Peyer's patch (tissue), 4 donors: ENCODE measurements around the gene PARP6.

Source experiments
- POLR2A ChIP-seq, 2 donors: fragments of 450-650 bp; IDR thresholded peaks; one replicate each; pipeline ENCODE4 v1.5.1; 2017; ENCODE audit warnings: antibody characterized with exemption in 2 of 2, mild to moderate bottlenecking in 2 of 2, moderate library complexity in 2 of 2
- TF ChIP-seq, protein P1 (sequence below), 6 experiments: fragments of 450-650 bp in 4 of 6; fragments of 200-600 bp in 2 of 6; sonication (generic) in 1 of 6; IDR thresholded peaks; one replicate each; pipeline ENCODE4 v1.5.1; 2017 to 2019; ENCODE audit warnings: antibody characterized with exemption in 6 of 6, mild to moderate bottlenecking in 3 of 6, moderate library complexity in 1 of 6

GRCh38 chr15:72198356-72199204 lies 73.8 kb downstream of the PARP6 start:
- no peak for TF ChIP-seq POLR2A (IDR thresholded peaks at IDR 0.05)
- TF ChIP-seq, protein P1, sequence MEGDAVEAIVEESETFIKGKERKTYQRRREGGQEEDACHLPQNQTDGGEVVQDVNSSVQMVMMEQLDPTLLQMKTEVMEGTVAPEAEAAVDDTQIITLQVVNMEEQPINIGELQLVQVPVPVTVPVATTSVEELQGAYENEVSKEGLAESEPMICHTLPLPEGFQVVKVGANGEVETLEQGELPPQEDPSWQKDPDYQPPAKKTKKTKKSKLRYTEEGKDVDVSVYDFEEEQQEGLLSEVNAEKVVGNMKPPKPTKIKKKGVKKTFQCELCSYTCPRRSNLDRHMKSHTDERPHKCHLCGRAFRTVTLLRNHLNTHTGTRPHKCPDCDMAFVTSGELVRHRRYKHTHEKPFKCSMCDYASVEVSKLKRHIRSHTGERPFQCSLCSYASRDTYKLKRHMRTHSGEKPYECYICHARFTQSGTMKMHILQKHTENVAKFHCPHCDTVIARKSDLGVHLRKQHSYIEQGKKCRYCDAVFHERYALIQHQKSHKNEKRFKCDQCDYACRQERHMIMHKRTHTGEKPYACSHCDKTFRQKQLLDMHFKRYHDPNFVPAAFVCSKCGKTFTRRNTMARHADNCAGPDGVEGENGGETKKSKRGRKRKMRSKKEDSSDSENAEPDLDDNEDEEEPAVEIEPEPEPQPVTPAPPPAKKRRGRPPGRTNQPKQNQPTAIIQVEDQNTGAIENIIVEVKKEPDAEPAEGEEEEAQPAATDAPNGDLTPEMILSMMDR (IDR thresholded peaks at IDR 0.05): no peak
